GM12891 (cell line): ENCODE measurements around the gene GRM8.

Experiments
- POLR2A ChIP-seq: IDR thresholded peaks from 2 replicates; pipeline ENCODE4 v1.6.1; 2011; ENCODE audit warnings: low read depth, low read length, control low read depth
- POLR2AphosphoS5 ChIP-seq: IDR thresholded peaks from 2 replicates; pipeline ENCODE4 v1.6.1; 2011; ENCODE audit warnings: low read depth, low read length, control low read depth
- SPI1 ChIP-seq: IDR thresholded peaks from 2 replicates; pipeline ENCODE4 v1.6.1; 2011; ENCODE audit warnings: low read depth, low read length, control low read depth
- TAF1 ChIP-seq: IDR thresholded peaks from 2 replicates; pipeline ENCODE4 v1.6.1; 2011; ENCODE audit warnings: low read depth, low read length, control low read depth

DNA sequence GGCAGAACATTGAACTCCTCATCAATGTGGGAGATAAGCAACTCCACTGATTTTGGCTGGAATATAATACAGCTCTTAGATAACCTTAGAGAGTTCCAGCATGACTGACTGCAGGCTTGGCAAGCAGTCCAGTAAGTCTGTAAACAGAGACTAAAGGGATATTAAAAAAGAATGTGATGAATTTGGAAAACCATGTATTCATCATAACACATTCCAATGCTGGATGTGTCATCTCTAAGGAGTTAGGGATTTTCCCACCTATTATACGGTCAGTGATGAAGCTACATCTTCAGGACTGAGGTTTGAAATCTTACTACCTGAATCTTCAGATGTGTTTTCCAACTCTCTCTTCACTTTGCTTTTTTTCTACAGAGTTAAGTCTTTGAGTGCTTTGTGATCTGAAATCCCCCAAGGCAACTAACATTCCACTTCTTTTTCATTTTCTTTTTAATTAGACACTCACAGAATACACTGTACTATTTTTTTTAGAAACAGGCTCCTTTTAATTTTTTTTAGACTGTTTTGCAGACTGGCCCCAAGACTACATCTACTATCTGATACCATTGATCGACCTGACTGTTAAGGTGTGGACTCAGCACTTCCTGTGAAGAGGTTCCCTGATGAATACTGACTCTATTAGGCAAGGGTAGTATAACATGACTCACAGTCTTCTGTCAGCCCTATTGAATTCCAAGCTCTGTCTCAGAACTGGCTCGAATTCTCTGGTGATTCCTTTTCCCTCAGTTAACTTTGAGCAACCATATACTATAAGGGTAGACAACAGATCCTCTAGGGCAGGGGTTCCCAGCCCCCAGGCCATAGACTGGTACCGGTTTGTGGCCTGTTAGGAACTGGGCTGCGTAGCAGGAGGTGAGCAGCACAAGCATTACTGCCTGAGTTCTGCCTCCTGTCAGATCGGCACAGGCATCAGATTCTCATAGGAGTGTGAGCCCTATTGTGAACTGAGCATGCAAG lies 678.2 kb downstream of the GRM8 start:
- no peak for TF ChIP-seq TAF1
- no peak for TF ChIP-seq POLR2A
- TF ChIP-seq POLR2AphosphoS5: no peak
- no peak for TF ChIP-seq SPI1
